ENCODE data around the gene RRM2.

The RRM2 gene

DNA sequence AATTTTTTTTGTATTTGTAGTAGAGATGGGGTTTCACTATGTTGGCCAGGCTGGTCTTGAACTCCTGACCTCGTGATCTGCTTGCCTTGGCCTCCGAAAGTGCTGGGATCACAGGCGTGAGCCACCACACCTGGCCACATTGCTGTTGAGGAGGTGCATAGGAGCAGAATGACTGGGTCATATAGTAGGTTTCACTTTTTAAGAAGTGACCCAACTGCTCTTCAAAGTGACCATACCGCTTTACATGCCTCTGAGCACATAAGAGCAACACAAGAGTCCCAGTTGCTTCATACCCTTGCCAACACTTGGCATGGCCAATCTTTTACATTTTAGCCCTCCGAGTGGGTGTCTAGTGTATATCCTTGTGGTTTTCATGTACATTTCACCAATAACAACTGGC is 28.9 kb downstream of the RRM2 start:
- Histone ChIP-seq H4K91ac (ENCODE audit: low read depth, low read length) (no peak overlapping the region), H3K27me3 (ENCODE audit: insufficient read depth, low read length) (no peaks in the 10 kb centered on the region), H3K23ac (ENCODE audit: low read length) (no peak overlapping the region), H3K14ac (ENCODE audit: low read length) (no peak overlapping the region), H3K4me1 (ENCODE audit: control insufficient read depth in 1 of 2, insufficient read depth in 2 of 2, low read length in 2 of 2) (peaks cover 3% of the 10 kb centered on the region in 2 experiments), H3K4me3 (ENCODE audit: low read depth, low read length) (no peak overlapping the region), H3K9ac (ENCODE audit: low read length) (no peak overlapping the region), H2BK12ac (ENCODE audit: low read length) (no peak overlapping the region), H3K4ac (ENCODE audit: low read depth, low read length) (no peak overlapping the region), H2BK5ac (ENCODE audit: low read depth, low read length, poor library complexity) (no peak overlapping the region), H3K18ac (ENCODE audit: low read length) (no peak overlapping the region), H3K9me3 (ENCODE audit: insufficient read depth, low read depth, low read length) (no peaks in the 10 kb centered on the region), H2AFZ (ENCODE audit: insufficient read depth, low read length, poor library complexity) (no peak overlapping the region), H4K8ac (ENCODE audit: low read depth, low read length) (no peak overlapping the region), H3K4me2 (ENCODE audit: low read length) (no peak overlapping the region), H3K79me2 (ENCODE audit: control insufficient read depth, insufficient read depth, low read length, poor library complexity) (no peaks in the 10 kb centered on the region), H2BK120ac (ENCODE audit: insufficient read depth, low read length, poor library complexity) (no peak overlapping the region), H3K36me3 (ENCODE audit: control insufficient read depth in 1 of 2, insufficient read depth in 2 of 2, low read length in 2 of 2) (no peaks in the 10 kb centered on the region), H2AK5ac (ENCODE audit: low read length) (no peak overlapping the region), H3K27ac (ENCODE audit: low read depth, low read length) (no peak overlapping the region), H4K12ac (ENCODE audit: low read depth, low read length) (no peak overlapping the region), H3K79me1 (ENCODE audit: low read length) (no peaks in the 10 kb centered on the region)
- peak in 1 of 2 donors; percentile 12 for DNase-seq
- no CpG with 5 or more reads among the region's 5 CpGs for WGBS (ENCODE audit: extremely low coverage, insufficient coverage, insufficient read length)

DNA sequence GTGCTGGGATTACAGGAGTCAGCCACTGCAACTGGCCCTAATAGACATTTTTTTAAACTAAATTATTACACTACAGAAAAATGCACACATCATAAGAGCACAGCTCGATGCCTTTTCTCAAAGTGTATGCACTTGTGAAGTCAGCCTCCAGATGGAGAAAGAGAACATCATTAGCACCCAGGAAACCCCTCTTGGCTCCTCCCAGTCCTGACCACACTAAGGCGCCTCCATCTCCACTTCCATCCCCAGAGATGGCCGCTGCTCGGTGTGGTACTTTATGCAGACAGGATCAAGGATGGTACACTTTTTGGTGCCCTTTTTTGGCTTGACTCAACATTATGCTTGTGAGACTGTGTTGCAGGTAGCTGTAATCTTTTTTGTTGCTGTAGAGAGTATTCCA is 34.8 kb downstream of the RRM2 start:
- Histone ChIP-seq H3K18ac (ENCODE audit: low read length) (no peak overlapping the region), H3K9me3 (ENCODE audit: insufficient read depth, low read depth, low read length) (no peaks in the 10 kb centered on the region), H3K27me3 (ENCODE audit: insufficient read depth, low read length) (no peaks in the 10 kb centered on the region), H4K12ac (ENCODE audit: low read depth, low read length) (no peak overlapping the region), H3K79me2 (ENCODE audit: control insufficient read depth, insufficient read depth, low read length, poor library complexity) (no peaks in the 10 kb centered on the region), H3K4ac (ENCODE audit: low read depth, low read length) (no peak overlapping the region), H2BK5ac (ENCODE audit: low read depth, low read length, poor library complexity) (no peak overlapping the region), H3K27ac (ENCODE audit: low read depth, low read length) (no peak overlapping the region), H3K14ac (ENCODE audit: low read length) (no peak overlapping the region), H2BK12ac (ENCODE audit: low read length) (no peak overlapping the region), H4K91ac (ENCODE audit: low read depth, low read length) (no peak overlapping the region), H4K8ac (ENCODE audit: low read depth, low read length) (no peak overlapping the region), H3K4me2 (ENCODE audit: low read length) (no peak overlapping the region), H2AK5ac (ENCODE audit: low read length) (no peak overlapping the region), H3K23ac (ENCODE audit: low read length) (no peak overlapping the region), H2BK120ac (ENCODE audit: insufficient read depth, low read length, poor library complexity) (no peak overlapping the region), H3K4me1 (ENCODE audit: control insufficient read depth in 1 of 2, insufficient read depth in 2 of 2, low read length in 2 of 2) (no peaks in the 10 kb centered on the region), H3K4me3 (ENCODE audit: low read depth, low read length) (no peak overlapping the region), H3K36me3 (ENCODE audit: control insufficient read depth in 1 of 2, insufficient read depth in 2 of 2, low read length in 2 of 2) (no peaks in the 10 kb centered on the region), H2AFZ (ENCODE audit: insufficient read depth, low read length, poor library complexity) (no peak overlapping the region), H3K9ac (ENCODE audit: low read length) (no peak overlapping the region), H3K79me1 (ENCODE audit: low read length) (no peaks in the 10 kb centered on the region)
- no CpG with 5 or more reads among the region's 4 CpGs for WGBS (ENCODE audit: extremely low coverage, insufficient coverage, insufficient read length)
- no peak for DNase-seq

DNA sequence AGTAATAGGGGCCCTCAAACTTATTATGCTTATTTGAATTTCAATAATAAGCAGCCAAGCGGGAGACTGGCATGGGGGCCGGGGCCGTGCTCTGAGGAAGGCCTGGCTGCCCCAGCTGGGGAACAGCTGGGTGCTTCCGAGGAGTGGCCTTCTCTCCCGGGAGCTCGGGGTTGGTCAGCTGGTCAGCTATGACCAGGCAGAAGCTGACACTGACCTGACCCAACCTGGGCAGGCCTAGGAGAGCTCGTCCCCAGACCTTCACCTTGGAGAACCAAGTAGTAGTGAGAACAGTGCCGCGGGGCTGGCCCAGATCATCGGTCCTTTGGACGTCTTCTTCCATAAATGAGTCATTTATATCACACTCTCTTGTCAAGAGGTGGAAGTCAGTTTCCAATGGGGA is 36.1 kb downstream of the RRM2 start:
- H3K14ac ChIP-seq (ENCODE audit: low read length): no peak overlapping the region
- H3K23ac ChIP-seq (ENCODE audit: low read length): no peak overlapping the region
- no peak overlapping the region for H4K12ac ChIP-seq (ENCODE audit: low read depth, low read length)
- H3K4me2 ChIP-seq (ENCODE audit: low read length): no peak overlapping the region
- no CpG with 5 or more reads among the region's 11 CpGs for WGBS (ENCODE audit: extremely low coverage, insufficient coverage, insufficient read length)
- H3K9ac ChIP-seq (ENCODE audit: low read length): no peak overlapping the region
- H2AFZ ChIP-seq (ENCODE audit: insufficient read depth, low read length, poor library complexity): no peak overlapping the region
- no peak overlapping the region for H2BK120ac ChIP-seq (ENCODE audit: insufficient read depth, low read length, poor library complexity)
- H2AK5ac ChIP-seq (ENCODE audit: low read length): no peak overlapping the region
- H2BK12ac ChIP-seq (ENCODE audit: low read length): no peak overlapping the region
- H4K8ac ChIP-seq (ENCODE audit: low read depth, low read length): no peak overlapping the region
- no peaks in the 10 kb centered on the region for H3K79me1 ChIP-seq (ENCODE audit: low read length)
- H3K27me3 ChIP-seq (ENCODE audit: insufficient read depth, low read length): no peaks in the 10 kb centered on the region
- H3K79me2 ChIP-seq (ENCODE audit: control insufficient read depth, insufficient read depth, low read length, poor library complexity): no peaks in the 10 kb centered on the region
- H3K36me3 ChIP-seq (ENCODE audit: control insufficient read depth in 1 of 2, insufficient read depth in 2 of 2, low read length in 2 of 2): no peaks in the 10 kb centered on the region
- no peak overlapping the region for H3K4me3 ChIP-seq (ENCODE audit: low read depth, low read length)
- no peaks in the 10 kb centered on the region for H3K9me3 ChIP-seq (ENCODE audit: insufficient read depth, low read depth, low read length)
- peaks cover 0 to 4% of the 10 kb centered on the region in 2 experiments for H3K4me1 ChIP-seq (ENCODE audit: control insufficient read depth in 1 of 2, insufficient read depth in 2 of 2, low read length in 2 of 2)
- no peak overlapping the region for H3K18ac ChIP-seq (ENCODE audit: low read length)
- H3K27ac ChIP-seq (ENCODE audit: low read depth, low read length): no peak overlapping the region
- DNase-seq: no peak
- H4K91ac ChIP-seq (ENCODE audit: low read depth, low read length): no peak overlapping the region
- no peak overlapping the region for H2BK5ac ChIP-seq (ENCODE audit: low read depth, low read length, poor library complexity)
- no peak overlapping the region for H3K4ac ChIP-seq (ENCODE audit: low read depth, low read length)

GRCh38 chr2:10159086-10159485 is 36.5 kb downstream of the RRM2 start:
- H2AFZ ChIP-seq (ENCODE audit: insufficient read depth, low read length, poor library complexity): no peak overlapping the region
- DNase-seq: no peak
- no peak overlapping the region for H3K23ac ChIP-seq (ENCODE audit: low read length)
- no peak overlapping the region for H2AK5ac ChIP-seq (ENCODE audit: low read length)
- no peak overlapping the region for H2BK12ac ChIP-seq (ENCODE audit: low read length)
- no CpG with 5 or more reads among the region's 6 CpGs for WGBS (ENCODE audit: extremely low coverage, insufficient coverage, insufficient read length)
- peaks cover 0 to 4% of the 10 kb centered on the region in 2 experiments for H3K4me1 ChIP-seq (ENCODE audit: control insufficient read depth in 1 of 2, insufficient read depth in 2 of 2, low read length in 2 of 2)
- H4K8ac ChIP-seq (ENCODE audit: low read depth, low read length): no peak overlapping the region
- no peaks in the 10 kb centered on the region for H3K36me3 ChIP-seq (ENCODE audit: control insufficient read depth in 1 of 2, insufficient read depth in 2 of 2, low read length in 2 of 2)
- H3K27me3 ChIP-seq (ENCODE audit: insufficient read depth, low read length): no peaks in the 10 kb centered on the region
- no peak overlapping the region for H2BK120ac ChIP-seq (ENCODE audit: insufficient read depth, low read length, poor library complexity)
- no peak overlapping the region for H3K4me3 ChIP-seq (ENCODE audit: low read depth, low read length)
- no peak overlapping the region for H3K27ac ChIP-seq (ENCODE audit: low read depth, low read length)
- no peak overlapping the region for H3K4ac ChIP-seq (ENCODE audit: low read depth, low read length)
- no peak overlapping the region for H3K4me2 ChIP-seq (ENCODE audit: low read length)
- H3K79me1 ChIP-seq (ENCODE audit: low read length): no peaks in the 10 kb centered on the region
- H4K12ac ChIP-seq (ENCODE audit: low read depth, low read length): no peak overlapping the region
- H4K91ac ChIP-seq (ENCODE audit: low read depth, low read length): no peak overlapping the region
- no peak overlapping the region for H3K14ac ChIP-seq (ENCODE audit: low read length)
- H2BK5ac ChIP-seq (ENCODE audit: low read depth, low read length, poor library complexity): no peak overlapping the region
- H3K9me3 ChIP-seq (ENCODE audit: insufficient read depth, low read depth, low read length): no peaks in the 10 kb centered on the region
- no peaks in the 10 kb centered on the region for H3K79me2 ChIP-seq (ENCODE audit: control insufficient read depth, insufficient read depth, low read length, poor library complexity)
- no peak overlapping the region for H3K18ac ChIP-seq (ENCODE audit: low read length)
- no peak overlapping the region for H3K9ac ChIP-seq (ENCODE audit: low read length)
